Activated naive CD8-positive, alpha-beta T cell treated with anti-CD3 and anti-CD28 coated beads, Interleukin-2, amount 50 U/mL, for 16 hours (primary cell): ENCODE data around the gene PAWR.
"Not testable (repeated sequence)": the region's sequence is repeated elsewhere in the genome, so short reads cannot be mapped to it uniquely, and the experiment has no call there.

Experiments used
- DNase-seq: peaks from one replicate; pipeline ENCODE4 v3.0.0-alpha.2; 2020; ENCODE audit warnings: low read depth, low spot score

Gene PAWR

GRCh38 chr12:79648881-79649280 lies 41.9 kb downstream of the PAWR start:
- no peak for DNase-seq

GRCh38 chr12:79646843-79647242 lies 43.9 kb downstream of the PAWR start:
- not testable (repeated sequence) for DNase-seq

- DNase-seq: no peak
Observed at GRCh38 chr12:79645235-79645630, 45.5 kb downstream of the PAWR start.

- DNase-seq: no peak
Observed at GRCh38 chr12:79644274-79645234, 46.2 kb downstream of the PAWR start.

- no peak for DNase-seq
Observed at GRCh38 chr12:79643821-79644220, 46.9 kb downstream of the PAWR start.

- DNase-seq: no peak
Observed at GRCh38 chr12:79638490-79638889, 52.3 kb downstream of the PAWR start.

- no peak for DNase-seq
Observed at GRCh38 chr12:79637093-79637492, 53.7 kb downstream of the PAWR start.

GRCh38 chr12:79635676-79636075 lies 55.1 kb downstream of the PAWR start:
- DNase-seq: no peak

GRCh38 chr12:79634957-79635471 lies 55.8 kb downstream of the PAWR start:
- no peak for DNase-seq

- no peak for DNase-seq
Observed at GRCh38 chr12:79629561-79629960, 61.2 kb downstream of the PAWR start.

GRCh38 chr12:79626735-79627134 lies 64.0 kb downstream of the PAWR start:
- not testable (repeated sequence) for DNase-seq

GRCh38 chr12:79624378-79624777 lies 66.4 kb downstream of the PAWR start:
- no peak for DNase-seq

GRCh38 chr12:79619872-79620562 lies 70.7 kb downstream of the PAWR start:
- DNase-seq: no peak

GRCh38 chr12:79618848-79619404 lies 71.8 kb downstream of the PAWR start:
- no peak for DNase-seq

- no peak for DNase-seq
Observed at GRCh38 chr12:79617696-79618095, 73.1 kb downstream of the PAWR start.

- no peak for DNase-seq
Observed at GRCh38 chr12:79615596-79616560, 74.9 kb downstream of the PAWR start.

- DNase-seq: no peak
Observed at GRCh38 chr12:79614730-79615129, 76.0 kb downstream of the PAWR start.

- no peak for DNase-seq
Observed at GRCh38 chr12:79601908-79602307, 88.9 kb downstream of the PAWR start.

- DNase-seq: no peak
Observed at GRCh38 chr12:79597910-79598309, 92.9 kb downstream of the PAWR start.

- no peak for DNase-seq
Observed at GRCh38 chr12:79596719-79597350, 93.9 kb downstream of the PAWR start.

GRCh38 chr12:79595273-79595672 lies 95.5 kb downstream of the PAWR start:
- DNase-seq: no peak
